HG02678 (cell line): ENCODE results near the gene PDGFB.

Experiments used
- ATAC-seq: cut with Tn5 transposase; IDR thresholded peaks from one replicate; pipeline ENCODE4 v1.9.1; 2021; ENCODE audit warnings: mild to moderate bottlenecking, moderate library complexity; ENCODE audit not compliant: unreplicated experiment

Gene PDGFB

GRCh38 chr22:39176714-39177455 lies 67.9 kb downstream of the PDGFB start:
- ATAC-seq: no peak

GRCh38 chr22:39176143-39176713 lies 68.6 kb downstream of the PDGFB start:
- ATAC-seq: no peak

- no peak for ATAC-seq
Observed at GRCh38 chr22:39175353-39176142, 69.2 kb downstream of the PDGFB start.

- ATAC-seq: no peak
Observed at GRCh38 chr22:39174498-39175352, 70.1 kb downstream of the PDGFB start.

GRCh38 chr22:39173787-39174497 lies 70.8 kb downstream of the PDGFB start:
- no peak for ATAC-seq
